Ishikawa (cell line): ENCODE data around the gene ERICH3.

Experiments
- CEBPB ChIP-seq: IDR thresholded peaks from 2 replicates; pipeline ENCODE4 v1.6.1; 2012
- CREB1 ChIP-seq: IDR thresholded peaks from 2 replicates; pipeline ENCODE4 v1.6.1; 2012; ENCODE audit warnings: low read depth
- EGR1 ChIP-seq: IDR thresholded peaks from 2 replicates; pipeline ENCODE4 v1.6.1; 2012
- EP300 ChIP-seq: IDR thresholded peaks from 2 replicates; pipeline ENCODE4 v1.6.1; 2012; ENCODE audit warnings: borderline replicate concordance
- FOXM1 ChIP-seq: IDR thresholded peaks from 2 replicates; pipeline ENCODE4 v1.6.1; 2012; ENCODE audit warnings: low read depth, borderline replicate concordance
- NFIC ChIP-seq: IDR thresholded peaks from 2 replicates; pipeline ENCODE4 v1.6.1; 2012
- RAD21 ChIP-seq: IDR thresholded peaks from 2 replicates; pipeline ENCODE4 v1.6.1; 2012; ENCODE audit warnings: low read depth
- TAF1 ChIP-seq: IDR thresholded peaks from 2 replicates; pipeline ENCODE4 v1.6.1; 2012; ENCODE audit warnings: low read depth, mild to moderate bottlenecking
- TCF12 ChIP-seq: IDR thresholded peaks from 2 replicates; pipeline ENCODE4 v1.6.1; 2012; ENCODE audit warnings: low read depth
- TEAD4 ChIP-seq: IDR thresholded peaks from 2 replicates; pipeline ENCODE4 v1.6.1; 2012
- USF1 ChIP-seq: IDR thresholded peaks from 2 replicates; pipeline ENCODE4 v1.6.1; 2012
- YY1 ChIP-seq: IDR thresholded peaks from 2 replicates; pipeline ENCODE4 v1.6.1; 2012; ENCODE audit warnings: low read depth
- ZBTB7A ChIP-seq: IDR thresholded peaks from 2 replicates; pipeline ENCODE4 v1.6.1; 2012; ENCODE audit warnings: low read depth
- TF ChIP-seq, protein P1 (sequence below): IDR thresholded peaks from 2 replicates; pipeline ENCODE4 v1.6.1; 2012
- TF ChIP-seq, protein P2 (sequence below): IDR thresholded peaks from 2 replicates; pipeline ENCODE4 v1.6.1; 2012; ENCODE audit warnings: low read depth, mild to moderate bottlenecking

Gene ERICH3

DNA sequence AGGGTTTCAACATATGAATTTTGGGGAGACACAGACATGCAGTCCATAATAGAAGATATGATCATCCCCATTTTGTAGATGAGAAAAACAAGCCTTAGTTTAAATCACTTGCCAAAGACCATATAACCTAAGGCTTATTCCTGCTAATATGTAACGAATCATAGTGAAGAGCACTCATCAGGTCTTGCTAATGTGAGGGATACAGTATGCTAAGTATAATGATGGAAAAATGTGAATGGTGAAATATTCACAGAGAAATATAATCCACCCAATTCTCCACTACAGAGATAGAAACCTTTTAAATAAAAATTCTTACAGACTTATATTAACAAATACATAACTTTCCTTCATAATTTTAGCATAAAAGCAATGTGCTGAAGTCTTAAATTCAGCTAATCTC is 18.9 kb downstream of the ERICH3 start:
- TF ChIP-seq FOXM1, result no peak
- no peak for TF ChIP-seq CREB1
- no peak for TF ChIP-seq EP300
- no peak for TF ChIP-seq TEAD4
- no peak for TF ChIP-seq YY1
- TF ChIP-seq NFIC, result no peak
- TF ChIP-seq ZBTB7A, result no peak
- TF ChIP-seq, protein P1, sequence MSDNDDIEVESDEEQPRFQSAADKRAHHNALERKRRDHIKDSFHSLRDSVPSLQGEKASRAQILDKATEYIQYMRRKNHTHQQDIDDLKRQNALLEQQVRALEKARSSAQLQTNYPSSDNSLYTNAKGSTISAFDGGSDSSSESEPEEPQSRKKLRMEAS, result no peak
- TF ChIP-seq CEBPB, result no peak
- TF ChIP-seq, protein P2, sequence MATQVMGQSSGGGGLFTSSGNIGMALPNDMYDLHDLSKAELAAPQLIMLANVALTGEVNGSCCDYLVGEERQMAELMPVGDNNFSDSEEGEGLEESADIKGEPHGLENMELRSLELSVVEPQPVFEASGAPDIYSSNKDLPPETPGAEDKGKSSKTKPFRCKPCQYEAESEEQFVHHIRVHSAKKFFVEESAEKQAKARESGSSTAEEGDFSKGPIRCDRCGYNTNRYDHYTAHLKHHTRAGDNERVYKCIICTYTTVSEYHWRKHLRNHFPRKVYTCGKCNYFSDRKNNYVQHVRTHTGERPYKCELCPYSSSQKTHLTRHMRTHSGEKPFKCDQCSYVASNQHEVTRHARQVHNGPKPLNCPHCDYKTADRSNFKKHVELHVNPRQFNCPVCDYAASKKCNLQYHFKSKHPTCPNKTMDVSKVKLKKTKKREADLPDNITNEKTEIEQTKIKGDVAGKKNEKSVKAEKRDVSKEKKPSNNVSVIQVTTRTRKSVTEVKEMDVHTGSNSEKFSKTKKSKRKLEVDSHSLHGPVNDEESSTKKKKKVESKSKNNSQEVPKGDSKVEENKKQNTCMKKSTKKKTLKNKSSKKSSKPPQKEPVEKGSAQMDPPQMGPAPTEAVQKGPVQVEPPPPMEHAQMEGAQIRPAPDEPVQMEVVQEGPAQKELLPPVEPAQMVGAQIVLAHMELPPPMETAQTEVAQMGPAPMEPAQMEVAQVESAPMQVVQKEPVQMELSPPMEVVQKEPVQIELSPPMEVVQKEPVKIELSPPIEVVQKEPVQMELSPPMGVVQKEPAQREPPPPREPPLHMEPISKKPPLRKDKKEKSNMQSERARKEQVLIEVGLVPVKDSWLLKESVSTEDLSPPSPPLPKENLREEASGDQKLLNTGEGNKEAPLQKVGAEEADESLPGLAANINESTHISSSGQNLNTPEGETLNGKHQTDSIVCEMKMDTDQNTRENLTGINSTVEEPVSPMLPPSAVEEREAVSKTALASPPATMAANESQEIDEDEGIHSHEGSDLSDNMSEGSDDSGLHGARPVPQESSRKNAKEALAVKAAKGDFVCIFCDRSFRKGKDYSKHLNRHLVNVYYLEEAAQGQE, result no peak
- no peak for TF ChIP-seq TAF1
- TF ChIP-seq EGR1, result no peak
- TF ChIP-seq TCF12, result no peak
- TF ChIP-seq USF1, result no peak

- TF ChIP-seq YY1 (no peak), TEAD4 (no peak), EGR1 (no peak), NFIC (no peak), ZBTB7A (no peak), CEBPB (no peak), USF1 (no peak)
- TF ChIP-seq, protein P2, result no peak
Measured at GRCh38 chr1:74652711-74653139, 20.9 kb downstream of the ERICH3 start.

GRCh38 chr1:74650561-74650960 is 23.0 kb downstream of the ERICH3 start:
- TF ChIP-seq TAF1, result no peak
- no peak for TF ChIP-seq YY1
- TF ChIP-seq, protein P1, result no peak
- no peak for TF ChIP-seq CREB1

DNA sequence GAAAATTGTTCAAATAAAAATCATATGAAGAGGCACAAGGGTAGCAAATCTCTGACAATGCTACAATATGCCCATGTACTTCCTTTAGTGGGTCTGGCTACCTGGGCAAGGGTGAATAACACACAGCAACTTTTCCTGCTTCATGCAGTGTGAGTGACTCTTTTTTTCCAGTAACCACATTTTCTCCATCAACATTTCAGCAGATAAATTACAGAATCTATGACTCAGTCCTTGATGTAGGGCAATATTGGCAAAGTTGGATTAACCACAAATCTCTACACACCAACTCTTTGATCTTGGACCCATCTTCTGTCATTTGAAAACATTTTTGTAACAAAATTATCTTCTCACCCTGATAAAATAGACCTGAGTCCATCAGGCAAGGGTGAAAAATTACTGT is 31.7 kb downstream of the ERICH3 start:
- TF ChIP-seq, protein P2, result no peak
- TF ChIP-seq CREB1 (no peak), EP300 (no peak), TEAD4 (no peak), YY1 (no peak), CEBPB (no peak), FOXM1 (no peak), NFIC (no peak), ZBTB7A (no peak), EGR1 (no peak), TAF1 (no peak), TCF12 (no peak), RAD21 (no peak), USF1 (no peak)
- TF ChIP-seq, protein P1, result no peak
